ENCODE results near the gene YBEY. TPM values are rescaled to one million over a fixed set of nuclear protein-coding genes. Genes with fewer than 3 reads are reported as not detected.

YBEY gene
- total and polyA plus RNA-seq, 2 of the 8 experiments (the other 6 are each of a cell fraction or from before 2014, with no cell fraction given) = 26.9 to 31.9 TPM

DNA sequence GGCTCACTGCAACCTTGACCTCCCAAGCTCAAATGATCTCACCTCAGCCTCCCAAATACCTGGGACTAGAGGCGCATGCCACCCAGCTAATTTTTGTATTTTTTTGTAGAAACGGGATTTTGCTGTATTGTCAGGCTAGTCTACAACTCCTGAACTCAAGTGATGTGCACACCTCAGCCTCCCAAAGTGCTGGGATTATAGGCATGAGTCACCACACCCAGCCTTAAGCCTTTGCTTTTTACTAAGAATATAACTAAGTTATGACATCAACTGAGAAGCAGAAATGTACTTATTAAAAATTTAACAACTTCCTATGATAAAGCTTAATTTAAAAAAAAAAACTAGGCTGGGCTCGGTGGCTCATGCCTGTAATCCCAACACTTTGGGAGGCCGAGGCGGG is 48.7 kb upstream of the YBEY start:
- POLR2A ChIA-PET (ENCODE audit: partially characterized antibody) = interaction anchor here (1.2 to 1.8 kb wide), 3 partner anchors 14 to 28 kb away, joined by 3 to 6 read pairs (median 3); no protein-coding TSS in a partner anchor
- no peak overlapping the region for H2BK5ac ChIP-seq (ENCODE audit: low read depth, low read length)
- TF ChIP-seq ATF3 (IDR thresholded peaks at IDR 0.05; ENCODE audit: insufficient read depth, low read depth, low read length) (no peak), KDM5A (IDR thresholded peaks at IDR 0.05; ENCODE audit: low read length) (no peak), CEBPB (IDR thresholded peaks at IDR 0.05; ENCODE audit: low read depth, low read length) (no peak), EZH2 (IDR thresholded peaks at IDR 0.05; ENCODE audit: low read depth, low read length, severe bottlenecking) (no peak), JUND (IDR thresholded peaks at IDR 0.05; ENCODE audit: low read length) (no peak), CTCF (IDR thresholded peaks at IDR 0.05; ENCODE audit: control extremely low read depth in 1 of 3, insufficient read depth in 1 of 3, low read depth in 1 of 3, low read length in 3 of 3) (no peak), NANOG (IDR thresholded peaks at IDR 0.05; ENCODE audit: insufficient read depth, low read depth, low read length, poor library complexity, severe bottlenecking) (no peak), TEAD4 (IDR thresholded peaks at IDR 0.05; ENCODE audit: low read depth, low read length) (no peak), GTF2F1 (IDR thresholded peaks at IDR 0.05; ENCODE audit: borderline replicate concordance, low read depth, low read length) (no peak), PHF8 (conservative IDR thresholded peaks at IDR 0.05; ENCODE audit: low read depth, low read length) (no peak), RXRA (IDR thresholded peaks at IDR 0.05; ENCODE audit: insufficient read depth, low read depth, low read length) (no peak)

More for the DNA sequence above, 48.7 kb upstream of the YBEY start:
- H3K23ac ChIP-seq (ENCODE audit: insufficient read length) = no peak overlapping the region
- no peaks in the 10 kb centered on the region for H3K79me2 ChIP-seq (ENCODE audit: control insufficient read depth in 1 of 2, insufficient read depth in 2 of 2, low read length in 2 of 2)
- no peak overlapping the region for H2AFZ ChIP-seq (ENCODE audit: low read length)
- CTCF ChIA-PET (ENCODE audit: partially characterized antibody) = interaction anchor here (0.7 to 1.2 kb wide), 2 partner anchors 41 to 47 kb away, joined by 3 to 4 read pairs; no protein-coding TSS in a partner anchor
- DNase-seq (ENCODE audit: low read depth in 1 of 2, low spot score in 2 of 2) (no peak), FAIRE-seq (no peak)
- H2BK20ac ChIP-seq (ENCODE audit: low read length) = no peak overlapping the region
- H2BK15ac ChIP-seq (ENCODE audit: low read length) = no peak overlapping the region
- H3K56ac ChIP-seq (replicated peaks; ENCODE audit: insufficient read length, low read depth, low read length) = no peak overlapping the region
- H2AK5ac ChIP-seq (ENCODE audit: low read depth, low read length) = no peak overlapping the region
- H4K5ac ChIP-seq (ENCODE audit: insufficient read length, low read depth, low read length) = no peak overlapping the region
- H3K27me3 ChIP-seq (replicated peaks in 1 of 4; ENCODE audit: control insufficient read depth in 3 of 4, extremely low read depth in 1 of 4, insufficient read depth in 3 of 4, low read length in 3 of 4) = no peaks in the 10 kb centered on the region
- no peak overlapping the region for H2BK120ac ChIP-seq (replicated peaks; ENCODE audit: low read depth, low read length)
- no peak overlapping the region for H3K4me3 ChIP-seq (ENCODE audit: extremely low read depth in 1 of 4, insufficient read depth in 2 of 4, low read depth in 3 of 4, low read length in 4 of 4)
- H4K91ac ChIP-seq (replicated peaks; ENCODE audit: insufficient read length, low read length) = no peak overlapping the region
- no peak overlapping the region for H3K4me2 ChIP-seq (ENCODE audit: insufficient read depth in 1 of 2, low read depth in 2 of 2, low read length in 2 of 2)
- peaks cover 0 to 3% of the 10 kb centered on the region in 2 experiments; a peak in 2 of 4 replicates for H3K9me3 ChIP-seq (ENCODE audit: insufficient read depth in 2 of 2, low read depth in 1 of 2, low read length in 1 of 2)
- H4K20me1 ChIP-seq (replicated peaks in 1 of 2; ENCODE audit: control insufficient read depth in 1 of 2, insufficient read depth in 2 of 2, low read length in 2 of 2) = peaks cover 4 to 7% of the 10 kb centered on the region in 2 experiments
- H3K23me2 ChIP-seq (ENCODE audit: low read depth, low read length) = no peaks in the 10 kb centered on the region
- no peak overlapping the region for H3K4ac ChIP-seq (replicated peaks; ENCODE audit: insufficient read length, low read depth, low read length)
- no peak overlapping the region for H3K27ac ChIP-seq (ENCODE audit: low read depth, low read length)
- 96% methylated on average over 5 of the region's 5 CpGs; no CpG with 5 or more reads in 1 of the 2 experiments for WGBS, 2 experiments (ENCODE audit: extremely low coverage in 1 of 2, insufficient coverage in 1 of 2, insufficient read length in 1 of 2, insufficient replicate concordance in 2 of 2, low coverage in 1 of 2, low lambda C conversion rate in 2 of 2, missing lambda C conversion rate in 1 of 2)
- no peak overlapping the region for H3K18ac ChIP-seq (ENCODE audit: extremely low read depth, low read length)
- peaks cover 5% of the 10 kb centered on the region; the same call in 1 of the 2 replicates for H3K79me1 ChIP-seq (ENCODE audit: low read depth, low read length)
- H3K14ac ChIP-seq (ENCODE audit: insufficient read length) = no peak overlapping the region
- no peak overlapping the region for H3K9ac ChIP-seq (replicated peaks in 1 of 4; ENCODE audit: extremely low read depth in 1 of 4, low read depth in 3 of 4, low read length in 3 of 4)
- H2BK12ac ChIP-seq (ENCODE audit: low read depth, low read length) = no peak overlapping the region
- H4K8ac ChIP-seq (ENCODE audit: extremely low read depth, insufficient read depth, low read length) = no peak overlapping the region
- no peaks in the 10 kb centered on the region for H3K4me1 ChIP-seq (replicated peaks in 1 of 4; ENCODE audit: control insufficient read depth in 3 of 4, insufficient read depth in 4 of 4, low read length in 3 of 4)
- H3K36me3 ChIP-seq (ENCODE audit: control insufficient read depth in 2 of 4, insufficient read depth in 4 of 4, low read length in 3 of 4) = peaks cover 21 to 90% (median 71%) of the 10 kb centered on the region in 4 experiments

Data from H1 (cell line).